Activated CD8-positive, alpha-beta T cell treated with anti-CD3 and anti-CD28 coated beads, Interleukin-2, amount 10 ng/mL, durations not matched to agents 7 days and 5 days (primary cell): ENCODE results near the gene ZNF891. TPM values are rescaled to one million over a fixed set of nuclear protein-coding genes. Genes with fewer than 3 reads are reported as not detected.

Experiments used
- ATAC-seq: fragments of 150-1000 bp; cut with Tn5 transposase; one replicate; pipeline ENCODE4 v1.10.0; 2021; ENCODE audit warnings: moderate library complexity
- CTCF ChIA-PET: fragments of 350-600 bp; sonication (Branson Sonifier 250); formaldehyde crosslinking; loops from one replicate; lab custom pipeline; 2021; ENCODE audit warnings: antibody characterized with exemption; lab: Charles Lee
- POLR2A ChIA-PET: fragments of 350-600 bp; sonication (Branson Sonifier 250); formaldehyde crosslinking; loops from one replicate; lab custom pipeline; 2021; ENCODE audit warnings: antibody characterized with exemption; lab: Charles Lee
- DNase-seq: peaks from one replicate; pipeline ENCODE4 v3.0.0-alpha.2; 2020
- H3K27ac Mint-ChIP-seq: one replicate; pipeline ENCODE4 v1.8.0; 2021; ENCODE audit warnings: mild to moderate bottlenecking, mixed read lengths
- H3K27me3 Mint-ChIP-seq: one replicate; pipeline ENCODE4 v1.8.0; 2021; ENCODE audit warnings: low read depth, mixed read lengths
- H3K36me3 Mint-ChIP-seq: one replicate; pipeline ENCODE4 v1.8.0; 2021; ENCODE audit warnings: low read depth, mixed read lengths
- H3K4me1 Mint-ChIP-seq: one replicate; pipeline ENCODE4 v1.8.0; 2021; ENCODE audit warnings: low read depth, mixed read lengths
- H3K4me3 Mint-ChIP-seq: one replicate; pipeline ENCODE4 v1.8.0; 2021; ENCODE audit warnings: mild to moderate bottlenecking, mixed read lengths
- H3K9me3 Mint-ChIP-seq: one replicate; pipeline ENCODE4 v1.8.0; 2022; ENCODE audit warnings: mixed read lengths; ENCODE audit not compliant: insufficient read depth
- total RNA-seq, 2 experiments: library from RNA; stranded (reverse); gene quantifications; one replicate each; pipeline ENCODE4 v1.2.3, GENCODE V29; 2021

The ZNF891 gene
- total RNA-seq, 2 experiments from 2014 or later: 1.9 to 2.3 TPM

DNA sequence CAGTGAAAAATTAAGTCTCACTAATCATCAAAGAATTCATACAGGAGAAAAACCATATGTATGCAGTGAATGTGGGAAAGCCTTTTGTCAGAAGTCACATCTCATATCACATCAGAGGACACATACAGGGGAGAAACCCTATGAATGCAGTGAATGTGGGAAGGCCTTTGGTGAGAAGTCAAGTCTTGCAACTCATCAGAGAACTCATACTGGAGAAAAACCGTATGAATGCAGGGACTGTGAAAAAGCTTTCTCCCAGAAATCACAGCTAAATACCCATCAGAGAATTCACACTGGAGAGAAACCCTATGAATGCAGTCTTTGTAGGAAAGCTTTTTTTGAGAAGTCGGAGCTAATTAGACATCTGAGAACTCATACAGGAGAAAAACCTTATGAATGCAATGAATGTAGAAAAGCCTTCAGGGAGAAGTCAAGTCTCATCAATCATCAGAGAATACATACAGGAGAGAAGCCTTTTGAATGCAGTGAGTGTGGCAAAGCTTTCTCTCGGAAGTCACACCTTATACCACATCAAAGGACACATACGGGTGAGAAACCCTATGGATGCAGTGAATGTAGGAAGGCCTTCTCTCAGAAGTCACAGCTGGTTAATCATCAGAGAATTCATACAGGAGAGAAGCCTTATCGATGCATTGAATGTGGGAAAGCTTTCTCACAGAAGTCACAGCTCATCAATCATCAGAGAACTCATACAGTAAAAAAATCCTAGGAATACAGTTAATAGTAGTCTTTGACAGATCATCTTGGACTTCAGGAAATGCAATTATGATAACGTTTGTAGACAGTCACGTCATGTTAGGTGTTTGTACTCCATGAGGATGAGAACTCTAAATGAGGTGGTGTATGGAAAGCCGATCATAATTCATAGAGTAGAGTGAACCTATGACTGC is 71.6 kb downstream of the ZNF891 start:
- H3K9me3 Mint-ChIP-seq: peaks cover 59% of the 10 kb centered on the region
- peaks cover 63% of the 10 kb centered on the region for H3K36me3 Mint-ChIP-seq
- no peaks in the 10 kb centered on the region for H3K27me3 Mint-ChIP-seq
- ChIA-PET POLR2A (interaction anchor here (0.8 kb wide), 1 partner anchor 21 kb away, joined by 3 read pairs; the partner anchor contains the start of gene ZNF84), CTCF (interaction anchor here (0.7 kb wide), 1 partner anchor 48 kb away, joined by 3 read pairs; no protein-coding TSS in a partner anchor)
- H3K4me3 Mint-ChIP-seq: no peak overlapping the region
- H3K4me1 Mint-ChIP-seq: no peaks in the 10 kb centered on the region
- no peak overlapping the region for H3K27ac Mint-ChIP-seq
- ATAC-seq (no peak), DNase-seq (no peak)

DNA sequence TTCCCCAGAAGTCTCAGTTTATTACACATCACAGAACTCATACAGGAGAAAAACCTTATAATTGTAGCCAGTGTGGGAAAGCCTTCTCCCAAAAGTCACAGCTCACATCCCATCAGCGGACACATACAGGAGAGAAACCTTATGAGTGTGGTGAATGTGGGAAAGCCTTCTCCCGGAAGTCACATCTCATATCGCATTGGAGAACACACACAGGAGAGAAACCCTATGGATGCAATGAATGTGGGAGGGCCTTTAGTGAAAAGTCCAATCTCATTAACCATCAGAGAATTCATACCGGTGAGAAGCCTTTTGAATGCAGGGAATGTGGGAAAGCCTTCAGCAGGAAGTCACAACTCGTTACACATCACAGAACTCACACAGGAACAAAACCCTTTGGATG is 72.6 kb downstream of the ZNF891 start:
- H3K4me1 Mint-ChIP-seq: no peaks in the 10 kb centered on the region
- no peaks in the 10 kb centered on the region for H3K27me3 Mint-ChIP-seq

More for the DNA sequence above, 72.6 kb downstream of the ZNF891 start:
- DNase-seq (no peak), ATAC-seq (no peak)
- Mint-ChIP-seq H3K9me3 (peaks cover 58% of the 10 kb centered on the region), H3K27ac (no peak overlapping the region), H3K4me3 (no peak overlapping the region), H3K36me3 (peaks cover 66% of the 10 kb centered on the region)
- ChIA-PET POLR2A (no interaction called here), CTCF (no interaction called here)

Other genes with a start within 250 kb of the ZNF891 start
- 10 to 100 TPM; 88.0 to 90.6 TPM for gene CHFR, start 242.7 kb downstream of the ZNF891 start, total RNA-seq
- 1 to 10 TPM; 9.6 to 9.9 TPM for gene ZNF605, start 174.0 kb downstream of the ZNF891 start, total RNA-seq
- 10 to 100 TPM; 19.5 to 20.8 TPM for gene ZNF26, start 143.9 kb downstream of the ZNF891 start, total RNA-seq
- gene ZNF84, start 92.8 kb downstream of the ZNF891 start, total RNA-seq: 10 to 100 TPM; 27.2 to 28.7 TPM
- 10 to 100 TPM; 14.1 to 17.1 TPM for gene ZNF140, start 49.4 kb downstream of the ZNF891 start, total RNA-seq
- 1 to 10 TPM; 8.1 to 8.5 TPM for gene ZNF10, start 353 bp upstream of the ZNF891 start, total RNA-seq
- gene ZNF268, start 51.2 kb upstream of the ZNF891 start, total RNA-seq: 10 to 100 TPM; 18.0 to 19.6 TPM
- gene ANHX, start 105.6 kb upstream of the ZNF891 start, total RNA-seq: not detected